ENCODE data around the gene PPARGC1A.

PPARGC1A gene

GRCh38 chr4:23762551-23762950 is 127.3 kb downstream of the PPARGC1A start:
- Histone ChIP-seq H3K36me3 (ENCODE audit: insufficient read depth, low read length) (no peaks in the 10 kb centered on the region), H3K4me1 (ENCODE audit: control insufficient read depth, insufficient read depth, low read length) (no peaks in the 10 kb centered on the region), H3K4me2 (ENCODE audit: low read length) (no peak overlapping the region), H3K4me3 (ENCODE audit: low read length) (no peak overlapping the region), H3K27me3 (ENCODE audit: control insufficient read depth, insufficient read depth, low read length) (no peaks in the 10 kb centered on the region), H3K9me3 (replicated peaks; ENCODE audit: low read length) (no peaks in the 10 kb centered on the region), H3K9ac (ENCODE audit: low read depth, low read length) (no peak overlapping the region)

- no peak overlapping the region for H3K4me3 ChIP-seq (ENCODE audit: low read length)
- no peak overlapping the region for H3K4me2 ChIP-seq (ENCODE audit: low read length)
- H3K4me1 ChIP-seq (ENCODE audit: control insufficient read depth, insufficient read depth, low read length) = no peaks in the 10 kb centered on the region
- no peaks in the 10 kb centered on the region for H3K9me3 ChIP-seq (replicated peaks; ENCODE audit: low read length)
- H3K36me3 ChIP-seq (ENCODE audit: insufficient read depth, low read length) = no peaks in the 10 kb centered on the region
- no peak overlapping the region for H3K9ac ChIP-seq (ENCODE audit: low read depth, low read length)
- no peaks in the 10 kb centered on the region for H3K27me3 ChIP-seq (ENCODE audit: control insufficient read depth, insufficient read depth, low read length)
Observed at GRCh38 chr4:23759066-23759465, 130.8 kb downstream of the PPARGC1A start.

DNA sequence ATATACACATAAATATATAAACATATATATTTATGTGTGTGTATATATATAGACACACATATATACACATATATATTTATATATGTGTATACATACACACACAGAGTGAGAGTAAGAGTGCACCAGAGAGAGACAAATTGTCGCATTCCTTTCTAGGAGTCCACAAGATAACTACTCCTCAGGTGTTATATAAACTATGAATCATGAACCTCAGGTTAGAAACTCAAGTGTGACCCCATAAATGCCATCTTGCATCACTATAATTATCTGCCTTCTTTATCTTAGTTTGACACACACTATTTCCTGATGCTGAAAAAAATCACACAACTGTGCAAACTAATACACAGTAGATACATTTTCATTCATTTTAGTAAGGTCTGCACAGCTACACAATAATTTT is 135.2 kb downstream of the PPARGC1A start:
- Histone ChIP-seq H3K4me2 (ENCODE audit: low read length) (no peak overlapping the region), H3K27me3 (ENCODE audit: control insufficient read depth, insufficient read depth, low read length) (no peaks in the 10 kb centered on the region), H3K4me3 (ENCODE audit: low read length) (no peak overlapping the region), H3K4me1 (ENCODE audit: control insufficient read depth, insufficient read depth, low read length) (no peaks in the 10 kb centered on the region), H3K9me3 (replicated peaks; ENCODE audit: low read length) (no peaks in the 10 kb centered on the region), H3K9ac (ENCODE audit: low read depth, low read length) (no peak overlapping the region), H3K36me3 (ENCODE audit: insufficient read depth, low read length) (no peaks in the 10 kb centered on the region)

DNA sequence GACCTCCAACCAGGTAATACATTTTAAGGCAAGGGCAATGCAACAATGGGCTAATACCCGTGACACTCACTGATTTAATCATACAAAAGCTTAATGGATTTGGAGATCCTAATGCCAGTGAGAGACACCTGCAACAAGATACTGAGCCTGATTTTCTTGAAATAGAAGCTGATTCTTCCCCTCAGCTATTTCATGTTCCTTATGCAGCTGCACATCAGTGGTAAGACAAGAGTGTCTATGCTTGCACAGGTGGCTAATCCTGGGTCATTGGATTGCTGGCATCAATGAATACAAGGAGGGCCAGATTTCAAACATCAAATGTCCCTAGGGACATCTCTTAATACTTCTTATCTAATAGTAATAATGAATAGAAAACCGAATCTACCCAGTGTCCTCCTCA is 139.7 kb downstream of the PPARGC1A start:
- Histone ChIP-seq H3K4me2 (ENCODE audit: low read length) (no peak overlapping the region), H3K4me1 (ENCODE audit: control insufficient read depth, insufficient read depth, low read length) (no peaks in the 10 kb centered on the region), H3K36me3 (ENCODE audit: insufficient read depth, low read length) (no peaks in the 10 kb centered on the region), H3K9me3 (replicated peaks; ENCODE audit: low read length) (no peaks in the 10 kb centered on the region), H3K4me3 (ENCODE audit: low read length) (no peak overlapping the region), H3K27me3 (ENCODE audit: control insufficient read depth, insufficient read depth, low read length) (no peaks in the 10 kb centered on the region), H3K9ac (ENCODE audit: low read depth, low read length) (no peak overlapping the region)

GRCh38 chr4:23747281-23747735 is 142.5 kb downstream of the PPARGC1A start:
- no peaks in the 10 kb centered on the region for H3K9me3 ChIP-seq (replicated peaks; ENCODE audit: low read length)
- no peaks in the 10 kb centered on the region for H3K4me1 ChIP-seq (ENCODE audit: control insufficient read depth, insufficient read depth, low read length)
- no peaks in the 10 kb centered on the region for H3K27me3 ChIP-seq (ENCODE audit: control insufficient read depth, insufficient read depth, low read length)
- no peak overlapping the region for H3K9ac ChIP-seq (ENCODE audit: low read depth, low read length)
- no peaks in the 10 kb centered on the region for H3K36me3 ChIP-seq (ENCODE audit: insufficient read depth, low read length)
- no peak overlapping the region for H3K4me3 ChIP-seq (ENCODE audit: low read length)
- no peak overlapping the region for H3K4me2 ChIP-seq (ENCODE audit: low read length)

DNA sequence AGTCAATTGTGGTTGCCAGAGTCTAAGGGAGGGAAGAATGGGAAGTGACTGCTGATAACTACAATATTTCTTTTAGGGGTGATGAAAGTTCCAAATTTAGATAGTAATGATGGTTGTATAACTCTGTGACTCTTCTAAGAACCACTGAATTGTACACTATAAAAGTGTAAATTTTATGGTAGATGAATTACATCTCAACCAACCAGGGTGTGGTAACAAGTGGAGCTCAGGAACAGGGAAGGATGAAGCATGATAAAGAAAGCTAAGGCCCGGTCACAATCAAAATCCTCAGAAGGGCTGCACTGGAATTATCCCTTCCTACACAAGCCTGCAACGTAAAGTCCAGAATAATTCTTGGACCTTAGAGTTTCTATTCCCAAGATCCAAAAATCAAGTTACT is 143.2 kb downstream of the PPARGC1A start:
- Histone ChIP-seq H3K4me2 (ENCODE audit: low read length) (no peak overlapping the region), H3K27me3 (ENCODE audit: control insufficient read depth, insufficient read depth, low read length) (no peaks in the 10 kb centered on the region), H3K9me3 (replicated peaks; ENCODE audit: low read length) (no peaks in the 10 kb centered on the region), H3K9ac (ENCODE audit: low read depth, low read length) (no peak overlapping the region), H3K36me3 (ENCODE audit: insufficient read depth, low read length) (no peaks in the 10 kb centered on the region), H3K4me3 (ENCODE audit: low read length) (no peak overlapping the region), H3K4me1 (ENCODE audit: control insufficient read depth, insufficient read depth, low read length) (no peaks in the 10 kb centered on the region)

DNA sequence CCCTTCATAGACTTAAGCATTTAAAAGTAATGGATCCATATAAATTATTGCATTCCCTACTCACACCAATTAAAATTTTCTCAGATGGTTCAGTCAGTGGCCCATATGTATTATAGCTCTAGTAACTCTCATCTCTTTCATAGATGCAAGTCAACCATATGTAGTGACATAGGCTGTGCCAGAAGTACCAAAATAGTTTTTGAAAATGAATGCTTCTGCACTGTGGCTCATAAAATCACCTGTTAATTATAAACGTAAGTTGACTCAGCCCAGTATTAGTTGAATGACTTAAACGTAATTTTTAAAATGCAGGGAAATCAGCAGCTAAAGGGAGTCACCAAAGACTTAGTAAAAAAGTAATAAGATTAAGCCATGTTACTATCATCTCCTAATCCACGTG is 143.8 kb downstream of the PPARGC1A start:
- no peak overlapping the region for H3K4me3 ChIP-seq (ENCODE audit: low read length)
- no peak overlapping the region for H3K9ac ChIP-seq (ENCODE audit: low read depth, low read length)
- no peaks in the 10 kb centered on the region for H3K9me3 ChIP-seq (replicated peaks; ENCODE audit: low read length)
- no peak overlapping the region for H3K4me2 ChIP-seq (ENCODE audit: low read length)
- no peaks in the 10 kb centered on the region for H3K4me1 ChIP-seq (ENCODE audit: control insufficient read depth, insufficient read depth, low read length)
- H3K27me3 ChIP-seq (ENCODE audit: control insufficient read depth, insufficient read depth, low read length) = no peaks in the 10 kb centered on the region
- no peaks in the 10 kb centered on the region for H3K36me3 ChIP-seq (ENCODE audit: insufficient read depth, low read length)

DNA sequence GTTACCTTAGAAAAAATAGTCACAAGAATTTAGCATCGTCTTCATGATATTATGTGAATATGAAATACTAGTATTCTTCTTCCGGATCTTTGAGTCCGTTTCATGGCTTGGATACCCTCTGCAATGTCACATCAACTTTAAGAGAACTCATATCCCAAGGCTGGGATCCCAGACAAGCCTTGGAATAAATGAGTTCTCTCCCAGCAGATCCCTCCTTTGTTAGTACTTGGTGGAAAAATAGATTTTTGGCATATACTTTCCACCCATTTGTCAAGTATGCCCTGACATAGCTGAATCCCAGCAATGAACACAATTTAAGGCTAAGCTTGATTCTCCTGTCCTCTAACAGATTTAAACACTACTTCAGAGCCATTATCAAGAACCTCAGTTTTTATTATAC is 144.5 kb downstream of the PPARGC1A start:
- Histone ChIP-seq H3K4me1 (ENCODE audit: control insufficient read depth, insufficient read depth, low read length) (no peaks in the 10 kb centered on the region), H3K4me2 (ENCODE audit: low read length) (no peak overlapping the region), H3K36me3 (ENCODE audit: insufficient read depth, low read length) (no peaks in the 10 kb centered on the region), H3K9ac (ENCODE audit: low read depth, low read length) (no peak overlapping the region), H3K27me3 (ENCODE audit: control insufficient read depth, insufficient read depth, low read length) (no peaks in the 10 kb centered on the region), H3K9me3 (replicated peaks; ENCODE audit: low read length) (no peaks in the 10 kb centered on the region), H3K4me3 (ENCODE audit: low read length) (no peak overlapping the region)
